RWPE1 (cell line): ENCODE data around the gene TM4SF18.

Experiments
- CTCF ChIA-PET: fragments of 350-600 bp; sonication (Branson Sonifier 250); formaldehyde crosslinking; extraction: SDS; loops from one replicate; lab custom pipeline; 2021; lab: Yijun Ruan, JAX
- POLR2A ChIA-PET: fragments of 400-600 bp; formaldehyde crosslinking; extraction: SDS; loops from one replicate; lab custom pipeline; 2020; ENCODE audit warnings: antibody characterized with exemption; ENCODE audit not compliant: low non-redundant PET; lab: Yijun Ruan, JAX
- DNase-seq: peaks from one replicate; pipeline ENCODE4 v3.0.0; 2012; ENCODE audit warnings: low spot score
- H3K27ac ChIP-seq: fragments of 450-650 bp; 2 replicates; pipeline ENCODE4 v1.5.1; 2017
- TF ChIP-seq, protein P1 (sequence below): fragments of 450-650 bp; conservative IDR thresholded peaks from 2 replicates; pipeline ENCODE4 v1.5.1; 2017; ENCODE audit warnings: low read depth, mild to moderate bottlenecking

TM4SF18 gene

DNA sequence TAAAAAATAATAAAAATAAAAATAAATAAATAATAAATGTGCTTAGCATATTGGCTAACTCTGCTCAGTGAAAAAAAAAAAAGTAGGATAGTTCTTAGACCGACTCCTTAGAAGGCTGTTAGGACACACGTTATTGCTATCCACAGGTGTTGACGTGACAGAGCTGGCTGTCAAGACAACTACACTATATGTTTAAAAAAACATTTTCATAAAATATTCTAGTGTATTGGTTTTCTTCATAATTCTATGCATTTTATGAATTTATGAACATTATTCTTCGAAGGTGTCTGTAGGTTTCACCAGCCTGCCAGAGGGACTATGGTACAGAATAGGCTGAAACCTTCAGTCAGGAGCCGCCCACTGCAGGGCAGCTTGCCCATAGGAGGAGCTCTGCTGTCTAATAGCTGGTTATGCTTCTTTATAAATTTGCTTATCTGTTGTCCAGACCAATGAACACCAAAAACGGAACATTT, 34.8 kb upstream of the TM4SF18 start:
- CTCF ChIA-PET = no interaction called here
- TF ChIP-seq, protein P1, sequence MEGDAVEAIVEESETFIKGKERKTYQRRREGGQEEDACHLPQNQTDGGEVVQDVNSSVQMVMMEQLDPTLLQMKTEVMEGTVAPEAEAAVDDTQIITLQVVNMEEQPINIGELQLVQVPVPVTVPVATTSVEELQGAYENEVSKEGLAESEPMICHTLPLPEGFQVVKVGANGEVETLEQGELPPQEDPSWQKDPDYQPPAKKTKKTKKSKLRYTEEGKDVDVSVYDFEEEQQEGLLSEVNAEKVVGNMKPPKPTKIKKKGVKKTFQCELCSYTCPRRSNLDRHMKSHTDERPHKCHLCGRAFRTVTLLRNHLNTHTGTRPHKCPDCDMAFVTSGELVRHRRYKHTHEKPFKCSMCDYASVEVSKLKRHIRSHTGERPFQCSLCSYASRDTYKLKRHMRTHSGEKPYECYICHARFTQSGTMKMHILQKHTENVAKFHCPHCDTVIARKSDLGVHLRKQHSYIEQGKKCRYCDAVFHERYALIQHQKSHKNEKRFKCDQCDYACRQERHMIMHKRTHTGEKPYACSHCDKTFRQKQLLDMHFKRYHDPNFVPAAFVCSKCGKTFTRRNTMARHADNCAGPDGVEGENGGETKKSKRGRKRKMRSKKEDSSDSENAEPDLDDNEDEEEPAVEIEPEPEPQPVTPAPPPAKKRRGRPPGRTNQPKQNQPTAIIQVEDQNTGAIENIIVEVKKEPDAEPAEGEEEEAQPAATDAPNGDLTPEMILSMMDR = no peak
- POLR2A ChIA-PET = no interaction called here
- DNase-seq = no peak
- no peak overlapping the region for H3K27ac ChIP-seq

DNA sequence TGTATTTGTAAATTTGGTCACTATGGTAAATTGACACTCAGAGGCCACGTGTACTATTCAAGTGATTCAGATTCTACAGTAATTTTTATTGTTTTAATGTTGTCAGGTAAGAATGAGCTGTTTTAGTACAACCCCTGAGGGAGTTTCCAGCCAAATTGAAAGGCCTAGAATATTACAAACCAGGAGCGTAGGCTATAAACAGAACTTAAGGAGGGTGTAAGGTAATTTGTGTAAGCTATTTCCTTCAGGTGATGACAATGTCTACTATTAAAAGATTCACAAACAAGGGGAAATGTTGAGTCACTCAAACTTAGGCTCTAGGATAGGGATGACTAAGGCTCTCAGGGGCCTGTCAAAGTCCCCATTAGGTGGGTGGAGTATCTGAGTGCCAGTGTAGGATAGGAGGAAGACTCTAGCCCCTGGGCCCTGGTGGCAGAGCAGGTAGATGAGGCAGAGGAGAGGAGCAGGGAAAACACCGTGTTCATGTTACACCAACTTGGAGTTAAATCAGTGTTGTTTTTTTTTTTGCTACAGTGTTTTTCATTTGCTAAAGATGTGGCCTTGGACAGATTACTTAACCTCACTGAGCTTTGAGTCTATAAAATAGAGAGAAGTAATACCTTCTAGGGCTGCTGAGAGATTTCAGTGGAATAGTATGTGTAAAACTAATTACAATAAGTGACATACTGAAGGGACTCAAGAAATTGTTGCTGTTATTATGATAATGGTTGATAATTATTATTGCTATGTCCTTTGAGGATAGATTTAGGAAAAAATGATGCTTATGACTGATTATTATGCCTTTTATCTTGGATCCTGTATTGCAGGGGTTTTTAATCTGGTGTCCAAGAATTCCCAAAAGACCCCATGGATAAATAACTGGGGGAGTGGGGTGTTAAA, 33.8 kb upstream of the TM4SF18 start:
- TF ChIP-seq, protein P1 = no peak
- H3K27ac ChIP-seq = no peak overlapping the region; the same call in 1 of the 2 replicates
- ChIA-PET CTCF (interaction anchor here (1.1 kb wide), 1 partner anchor 113 kb away, joined by 3 read pairs; no protein-coding TSS in a partner anchor), POLR2A (no interaction called here)
- peak; percentile 74 for DNase-seq

DNA sequence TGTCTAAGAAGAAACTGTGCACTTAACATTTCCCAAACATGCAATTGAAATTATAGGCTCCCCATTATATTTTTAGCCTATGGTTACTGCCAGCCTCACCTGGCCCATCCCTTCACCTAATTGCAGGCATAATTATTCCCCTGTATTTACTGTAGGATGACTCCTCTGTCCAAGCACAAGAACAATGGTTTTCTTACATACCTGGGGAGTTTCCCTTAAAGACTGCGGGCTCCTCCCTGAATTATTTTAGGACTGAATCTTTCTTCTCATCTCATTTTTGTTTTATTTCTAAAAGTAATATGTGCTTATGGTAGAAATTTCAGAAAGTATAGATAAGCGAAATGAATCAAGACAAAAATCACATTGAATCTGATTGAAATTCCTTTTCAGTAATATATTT, 32.6 kb upstream of the TM4SF18 start:
- TF ChIP-seq, protein P1 = no peak
- H3K27ac ChIP-seq = no peak overlapping the region
- no peak for DNase-seq
- CTCF ChIA-PET = interaction anchor here (0.7 kb wide), 1 partner anchor 635 kb away, joined by 3 read pairs; no protein-coding TSS in a partner anchor
- POLR2A ChIA-PET = no interaction called here

DNA sequence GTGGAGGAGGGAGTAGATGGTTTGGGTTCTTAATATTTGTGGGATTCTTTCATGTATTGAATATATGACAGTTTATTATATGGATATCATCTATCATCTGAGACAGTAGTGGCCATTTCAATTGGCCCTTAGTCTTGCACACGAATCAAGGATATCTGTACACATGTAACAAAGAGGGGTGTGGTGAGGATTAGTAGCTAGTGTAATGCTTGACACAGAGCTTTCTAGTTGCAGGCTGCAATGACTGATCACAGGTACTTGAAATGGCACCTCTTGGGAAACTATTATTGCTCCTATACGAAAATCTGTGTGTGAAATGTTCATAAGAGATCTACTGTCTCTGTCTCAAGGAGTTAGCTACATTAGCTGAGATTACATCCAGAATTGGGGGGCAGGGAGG, 31.2 kb upstream of the TM4SF18 start:
- ChIA-PET POLR2A (no interaction called here), CTCF (no interaction called here)
- DNase-seq = no peak

DNA sequence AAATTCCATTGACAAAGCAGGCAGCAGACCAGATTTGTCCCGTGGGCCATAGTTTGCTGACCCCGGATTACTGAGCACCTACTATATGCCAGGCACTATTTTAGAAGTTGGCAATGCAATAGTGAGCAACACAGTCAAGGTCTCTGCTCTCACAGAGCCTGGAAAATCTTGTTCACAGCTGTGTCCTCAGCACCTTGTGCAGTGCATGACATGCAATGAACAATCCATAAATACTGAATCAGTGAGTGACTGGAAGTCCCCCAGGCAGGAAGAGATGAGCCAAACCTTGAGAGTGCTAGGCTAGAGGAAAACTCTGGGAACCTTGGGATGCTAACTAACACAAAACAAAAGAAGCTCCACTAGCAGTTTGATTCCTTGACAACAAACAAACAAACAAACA, 29.6 kb upstream of the TM4SF18 start:
- no peak for DNase-seq
- ChIA-PET CTCF (interaction anchor here (0.8 to 1.1 kb wide), 2 partner anchors 8 to 125 kb away, joined by 3 read pairs; no protein-coding TSS in a partner anchor), POLR2A (no interaction called here)
- no peak overlapping the region for H3K27ac ChIP-seq
- TF ChIP-seq, protein P1 = no peak

More for the DNA sequence above, 31.2 kb upstream of the TM4SF18 start:
- no peak overlapping the region for H3K27ac ChIP-seq
- TF ChIP-seq, protein P1 = no peak

DNA sequence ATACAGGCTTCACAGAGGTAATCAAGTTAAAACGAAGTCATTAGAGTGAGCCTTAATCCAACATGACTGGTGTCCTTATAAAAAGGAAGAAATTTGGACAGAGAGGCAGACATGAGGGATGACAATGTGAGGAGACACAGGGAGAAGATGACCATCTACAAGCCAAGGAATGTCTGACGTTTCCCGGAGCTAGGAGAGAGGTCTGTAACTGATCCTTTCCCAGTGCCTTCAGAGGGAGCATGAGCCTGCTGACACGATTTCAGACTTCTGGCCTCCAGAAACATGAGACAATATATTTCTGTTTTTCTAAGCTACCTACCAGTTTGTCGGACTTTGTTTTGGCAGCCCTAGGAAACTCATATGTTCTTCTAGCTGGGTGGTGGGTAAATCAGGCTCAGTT, 28.9 kb upstream of the TM4SF18 start:
- H3K27ac ChIP-seq = no peak overlapping the region
- CTCF ChIA-PET = interaction anchor here (0.8 to 1.1 kb wide), 2 partner anchors 9 to 126 kb away, joined by 3 read pairs; no protein-coding TSS in a partner anchor
- POLR2A ChIA-PET = no interaction called here
- DNase-seq = no peak
- TF ChIP-seq, protein P1 = no peak
